BJ (cell line): ENCODE measurements around the gene OR52I1. TPM values are rescaled to one million over a fixed set of nuclear protein-coding genes. Genes with fewer than 3 reads are reported as not detected.
A peak's percentile ranks its signal among the peaks of the same experiment; 100 is the strongest.

ENCODE experiments used
- CTCF ChIA-PET: fragments of 350-600 bp; formaldehyde crosslinking; extraction: SDS; loops from one replicate; lab custom pipeline; 2021; ENCODE audit warnings: antibody characterized with exemption, inconsistent platforms; lab: Yijun Ruan, JAX
- POLR2A ChIA-PET: fragments of 300-600 bp; sonication (Branson Sonifier 250); formaldehyde crosslinking; extraction: SDS; loops from one replicate; lab custom pipeline; 2021; ENCODE audit warnings: antibody characterized with exemption; lab: Charles Lee
- DNase-seq: peaks from one replicate; pipeline ENCODE4 v3.0.0-alpha.2; 2011; ENCODE audit warnings: low read depth
- H3K27me3 ChIP-seq: 2 replicates; pipeline ENCODE4 v1.6.0; 2011; ENCODE audit warnings: low read length; ENCODE audit not compliant: control insufficient read depth, insufficient read depth
- H3K36me3 ChIP-seq: 2 replicates; pipeline ENCODE4 v1.5.1; 2011; ENCODE audit warnings: low read length; ENCODE audit not compliant: control insufficient read depth, insufficient read depth
- H3K4me3 ChIP-seq: 2 replicates; pipeline ENCODE4 v1.5.1; 2011; ENCODE audit warnings: low read depth, mild to moderate bottlenecking, control low read depth, low read length
- CTCF ChIP-seq: IDR thresholded peaks from 2 replicates; pipeline ENCODE4 v1.5.1; 2011; ENCODE audit warnings: low read depth, mild to moderate bottlenecking, control low read depth, inconsistent platforms, low read length, moderate library complexity; ENCODE audit not compliant: insufficient read depth
- polyA plus RNA-seq: library from polyadenylated mRNA; depleted of rRNA; stranded (reverse); fragments of >200 nt; gene quantifications from 2 replicates; pipeline ENCODE4 v1.2.3, GENCODE V29; 2011

OR52I1 gene
- polyA plus RNA-seq, 1 experiment: not detected

GRCh38 chr11:4610258-4610935 is 16.6 kb downstream of the OR52I1 start:
- Histone ChIP-seq H3K27me3 (no peaks in the 10 kb centered on the region; the same call in 1 of the 2 replicates), H3K4me3 (no peak overlapping the region), H3K36me3 (no peaks in the 10 kb centered on the region)
- ChIA-PET POLR2A (no interaction called here), CTCF (no interaction called here)
- DNase-seq: no peak
- no peak for TF ChIP-seq CTCF

GRCh38 chr11:4611986-4612385 is 18.1 kb downstream of the OR52I1 start:
- CTCF ChIA-PET: interaction anchor here (0.6 to 1.6 kb wide), 3 partner anchors 13 to 1407 kb away, joined by 3 to 6 read pairs (median 3); partner anchors contain the start of gene OR51D1
- no peak for TF ChIP-seq CTCF
- no peaks in the 10 kb centered on the region for H3K36me3 ChIP-seq
- H3K4me3 ChIP-seq: no peak overlapping the region
- no peaks in the 10 kb centered on the region; the same call in 1 of the 2 replicates for H3K27me3 ChIP-seq
- POLR2A ChIA-PET: no interaction called here
- no peak for DNase-seq

GRCh38 chr11:4615856-4616444 is 22.1 kb downstream of the OR52I1 start:
- ChIA-PET CTCF (no interaction called here), POLR2A (no interaction called here)
- Histone ChIP-seq H3K36me3 (no peaks in the 10 kb centered on the region), H3K27me3 (no peaks in the 10 kb centered on the region; the same call in 1 of the 2 replicates), H3K4me3 (no peak overlapping the region)
- TF ChIP-seq CTCF: no peak
- DNase-seq: no peak

- ChIA-PET POLR2A (no interaction called here), CTCF (no interaction called here)
- Histone ChIP-seq H3K4me3 (no peak overlapping the region), H3K36me3 (no peaks in the 10 kb centered on the region), H3K27me3 (no peaks in the 10 kb centered on the region)
- no peak for DNase-seq
- no peak for TF ChIP-seq CTCF
Measured at GRCh38 chr11:4619514-4619913, 25.7 kb downstream of the OR52I1 start.

GRCh38 chr11:4626207-4627099 is 32.6 kb downstream of the OR52I1 start:
- DNase-seq: no peak
- H3K36me3 ChIP-seq: no peaks in the 10 kb centered on the region
- peak; percentile 57 for TF ChIP-seq CTCF
- ChIA-PET CTCF (interaction anchor here (0.5 to 3.9 kb wide), 6 partner anchors 10 to 760 kb away, joined by 3 to 31 read pairs (median 3); partner anchors contain the start of gene OR51D1), POLR2A (no interaction called here)
- no peak overlapping the region for H3K4me3 ChIP-seq
- H3K27me3 ChIP-seq: no peaks in the 10 kb centered on the region; the same call in none of the 2 replicates
